ENCODE results near the gene AFP.

The AFP gene

DNA sequence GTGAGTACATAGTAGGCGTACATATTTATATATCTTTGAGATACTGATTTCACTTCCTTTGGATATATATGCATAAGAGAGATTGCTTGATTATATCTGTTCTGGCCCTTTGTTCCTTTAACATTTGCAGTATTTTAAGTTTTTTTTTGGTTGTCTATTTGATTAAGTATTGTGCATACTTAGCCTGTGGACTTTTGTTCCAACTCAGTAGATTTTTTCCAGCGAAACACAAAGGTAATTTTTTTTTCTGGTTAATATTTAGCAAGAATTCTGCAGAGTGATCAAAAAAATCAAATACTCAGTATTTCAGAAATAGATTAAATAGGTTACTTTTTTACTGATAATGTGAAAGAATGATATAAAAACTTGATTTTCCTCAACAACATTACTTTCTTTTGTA is 45.3 kb downstream of the AFP start, which contains the start of gene AFM:
TSS of gene AFM (plus strand) at position 388 of the 400 bp plus-strand sequence. CDS start 31 bp downstream, outside the sequence.
- H3K27ac Mint-ChIP-seq, result no peak within 1 kb of the TSS
- no peaks in the 10 kb centered on the region for H3K9me3 Mint-ChIP-seq
- no peaks in the 10 kb centered on the region for H3K4me1 Mint-ChIP-seq (ENCODE audit: low read depth)
- peaks cover 2% of the 10 kb centered on the region for H3K27me3 Mint-ChIP-seq (ENCODE audit: low read depth)
- no peaks in the 10 kb centered on the region for H3K36me3 Mint-ChIP-seq (ENCODE audit: low read depth)
- no peak within 1 kb of the TSS for H3K4me3 Mint-ChIP-seq
- no peak for DNase-seq (ENCODE audit: low spot score)

DNA sequence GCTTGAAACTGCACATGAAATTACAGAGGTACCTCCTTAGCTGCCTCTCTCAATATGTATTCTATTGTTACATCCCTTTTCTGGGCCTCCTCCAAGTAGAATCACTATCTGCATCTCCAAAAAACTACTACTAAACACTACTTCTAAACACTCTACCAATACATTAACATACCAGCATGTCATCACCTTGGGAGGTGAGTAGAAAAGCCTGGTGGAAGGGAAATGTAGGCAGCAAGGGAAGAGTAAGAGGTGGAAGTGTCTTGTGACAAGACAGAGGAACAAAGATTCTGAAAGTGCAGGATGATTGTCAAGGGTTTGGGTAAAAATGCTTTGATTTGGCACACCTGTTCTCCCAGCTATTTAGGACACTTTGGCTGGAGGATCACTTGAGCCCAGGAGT is 49.1 kb downstream of the AFP start:
- Mint-ChIP-seq H3K36me3 (ENCODE audit: low read depth) (no peaks in the 10 kb centered on the region), H3K4me1 (ENCODE audit: low read depth) (no peaks in the 10 kb centered on the region), H3K27me3 (ENCODE audit: low read depth) (peaks cover 2% of the 10 kb centered on the region), H3K4me3 (no peak overlapping the region), H3K27ac (no peak overlapping the region), H3K9me3 (no peaks in the 10 kb centered on the region)
- DNase-seq (ENCODE audit: low spot score), result no peak

DNA sequence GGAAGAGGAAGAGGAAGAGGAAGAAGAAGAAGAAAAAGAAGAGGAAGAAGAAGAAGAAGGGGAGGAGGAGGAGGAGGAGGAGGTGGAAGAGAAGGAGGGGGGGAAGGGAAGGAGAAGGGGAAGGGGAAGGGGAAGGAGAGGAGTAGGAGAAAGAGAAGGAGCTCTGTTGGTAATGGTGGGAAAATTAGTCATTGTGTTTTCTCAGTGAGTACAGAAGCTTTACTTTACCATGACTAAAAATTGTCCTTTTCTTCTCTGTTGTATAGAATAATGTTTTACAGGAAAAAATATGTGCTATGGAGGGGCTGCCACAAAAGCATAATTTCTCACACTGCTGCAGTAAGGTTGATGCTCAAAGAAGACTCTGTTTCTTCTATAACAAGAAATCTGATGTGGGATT is 49.6 kb downstream of the AFP start:
- Mint-ChIP-seq H3K9me3 (no peaks in the 10 kb centered on the region), H3K27ac (no peak overlapping the region), H3K36me3 (ENCODE audit: low read depth) (no peaks in the 10 kb centered on the region), H3K27me3 (ENCODE audit: low read depth) (peaks cover 2% of the 10 kb centered on the region), H3K4me3 (no peak overlapping the region), H3K4me1 (ENCODE audit: low read depth) (no peaks in the 10 kb centered on the region)
- no peak for DNase-seq (ENCODE audit: low spot score)

DNA sequence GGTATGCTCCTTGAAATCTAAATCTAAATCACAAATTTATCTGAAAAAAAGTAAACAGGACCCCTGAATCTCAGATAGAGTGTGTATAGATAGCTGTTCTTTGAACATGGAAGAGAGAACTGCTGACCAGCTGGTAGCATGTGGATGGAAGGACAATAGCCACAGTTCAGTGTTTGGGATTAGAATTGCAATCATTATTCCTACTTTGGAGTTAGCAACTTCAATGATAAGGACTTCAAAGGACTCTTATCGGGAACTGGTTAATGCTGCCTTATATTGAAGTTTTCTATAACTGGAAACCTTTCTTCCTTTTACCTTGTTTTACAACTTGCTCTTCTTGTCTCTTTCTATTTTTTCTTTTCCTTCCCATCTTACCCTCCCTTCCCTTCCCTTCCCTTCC is 50.5 kb downstream of the AFP start:
- Mint-ChIP-seq H3K27me3 (ENCODE audit: low read depth) (peaks cover 2% of the 10 kb centered on the region), H3K27ac (no peak overlapping the region), H3K9me3 (no peaks in the 10 kb centered on the region), H3K4me1 (ENCODE audit: low read depth) (no peaks in the 10 kb centered on the region), H3K4me3 (no peak overlapping the region), H3K36me3 (ENCODE audit: low read depth) (no peaks in the 10 kb centered on the region)
- no peak for DNase-seq (ENCODE audit: low spot score)

- H3K27me3 Mint-ChIP-seq (ENCODE audit: low read depth), result peaks cover 2% of the 10 kb centered on the region
- H3K9me3 Mint-ChIP-seq, result no peaks in the 10 kb centered on the region
- DNase-seq (ENCODE audit: low spot score), result no peak
- H3K4me1 Mint-ChIP-seq (ENCODE audit: low read depth), result no peaks in the 10 kb centered on the region
- H3K4me3 Mint-ChIP-seq, result no peak overlapping the region
- no peaks in the 10 kb centered on the region for H3K36me3 Mint-ChIP-seq (ENCODE audit: low read depth)
- no peak overlapping the region for H3K27ac Mint-ChIP-seq
These were observed 51.2 kb downstream of the AFP start for GRCh38 chr4:73487233-73487632.

DNA sequence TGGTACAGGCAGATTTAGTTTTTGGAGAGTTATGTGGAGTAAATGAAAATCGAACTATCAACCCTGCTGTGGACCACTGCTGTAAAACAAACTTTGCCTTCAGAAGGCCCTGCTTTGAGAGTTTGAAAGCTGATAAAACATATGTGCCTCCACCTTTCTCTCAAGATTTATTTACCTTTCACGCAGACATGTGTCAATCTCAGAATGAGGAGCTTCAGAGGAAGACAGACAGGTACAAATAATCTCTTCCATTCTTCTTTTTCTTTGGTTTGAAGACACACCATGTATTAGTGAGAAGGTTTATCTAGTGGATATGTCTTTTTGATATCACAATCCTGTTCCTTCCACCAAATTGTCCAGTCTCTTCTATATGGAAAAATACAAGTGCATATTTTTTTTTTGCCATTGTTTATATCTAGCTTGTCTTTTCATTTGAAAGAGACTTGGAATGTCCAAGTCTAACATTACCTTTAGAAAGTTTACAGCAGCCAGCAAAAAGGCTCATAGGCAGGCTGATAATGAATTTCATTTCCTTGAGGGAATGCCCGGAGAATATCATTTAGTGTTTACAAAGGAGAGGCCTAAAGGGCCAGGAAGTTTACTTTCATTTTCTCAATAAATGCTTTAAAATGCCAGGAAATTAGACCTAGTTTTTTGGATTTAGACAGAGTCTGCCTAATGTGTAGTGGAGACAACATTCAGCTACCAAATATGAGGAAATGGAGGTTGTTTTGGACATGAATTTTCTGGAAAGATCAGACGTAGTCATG is 64.2 kb downstream of the AFP start:
- DNase-seq (ENCODE audit: low spot score), result no peak
- Mint-ChIP-seq H3K36me3 (ENCODE audit: low read depth) (no peaks in the 10 kb centered on the region), H3K27ac (no peak overlapping the region), H3K4me3 (no peak overlapping the region), H3K4me1 (ENCODE audit: low read depth) (no peaks in the 10 kb centered on the region), H3K27me3 (ENCODE audit: low read depth) (no peaks in the 10 kb centered on the region), H3K9me3 (no peaks in the 10 kb centered on the region)

DNA sequence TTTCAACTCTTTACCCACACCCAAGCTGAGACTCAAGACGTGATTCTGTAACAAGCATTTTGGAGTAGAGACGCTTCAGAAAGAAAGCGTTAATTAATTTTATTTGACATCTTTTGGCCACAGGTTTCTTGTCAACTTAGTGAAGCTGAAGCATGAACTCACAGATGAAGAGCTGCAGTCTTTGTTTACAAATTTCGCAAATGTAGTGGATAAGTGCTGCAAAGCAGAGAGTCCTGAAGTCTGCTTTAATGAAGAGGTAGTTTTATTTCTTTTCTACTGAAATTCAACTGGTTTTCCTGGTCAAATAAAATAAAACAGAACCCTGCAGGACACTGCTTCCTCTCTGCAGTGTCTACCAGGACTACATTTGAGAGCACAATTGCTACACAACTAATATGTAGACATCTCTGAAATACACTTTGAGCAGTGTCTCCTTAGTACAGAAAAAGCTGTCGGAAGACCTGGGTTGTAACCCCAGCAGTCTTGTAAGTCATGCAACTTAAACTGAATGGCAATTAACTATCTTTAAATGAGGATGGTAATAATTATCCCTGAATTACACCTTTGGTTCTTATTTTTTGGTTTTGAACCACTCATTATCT is 65.7 kb downstream of the AFP start:
- no peaks in the 10 kb centered on the region for H3K27me3 Mint-ChIP-seq (ENCODE audit: low read depth)
- H3K36me3 Mint-ChIP-seq (ENCODE audit: low read depth), result no peaks in the 10 kb centered on the region
- no peak overlapping the region for H3K27ac Mint-ChIP-seq
- no peaks in the 10 kb centered on the region for H3K4me1 Mint-ChIP-seq (ENCODE audit: low read depth)
- no peaks in the 10 kb centered on the region for H3K9me3 Mint-ChIP-seq
- no peak for DNase-seq (ENCODE audit: low spot score)
- no peak overlapping the region for H3K4me3 Mint-ChIP-seq

GRCh38 chr4:73505567-73505966 is 69.5 kb downstream of the AFP start:
- Mint-ChIP-seq H3K36me3 (ENCODE audit: low read depth) (no peaks in the 10 kb centered on the region), H3K27me3 (ENCODE audit: low read depth) (no peaks in the 10 kb centered on the region), H3K27ac (no peak overlapping the region), H3K4me3 (no peak overlapping the region), H3K9me3 (no peaks in the 10 kb centered on the region), H3K4me1 (ENCODE audit: low read depth) (no peaks in the 10 kb centered on the region)
- DNase-seq (ENCODE audit: low spot score), result no peak
